Activated gamma-delta T cell treated with Interleukin-2 at 50 U/mL for 16 hours (primary cell): Measurements from ENCODE around the gene LLCFC1.
"Not testable (repeated sequence)": the region's sequence is repeated elsewhere in the genome, so short reads cannot be mapped to it uniquely, and the experiment has no call there.

Source experiments
- DNase-seq: peaks from one replicate; pipeline ENCODE4 v3.0.0-alpha.2; 2020

The LLCFC1 gene

GRCh38 chr7:142943706-142944268, 4.5 kb downstream of the LLCFC1 start:
- no peak for DNase-seq

- DNase-seq, result no peak
Measured at GRCh38 chr7:142945001-142945400, 5.7 kb downstream of the LLCFC1 start.

- no peak for DNase-seq
Measured at GRCh38 chr7:142948603-142949002, 9.3 kb downstream of the LLCFC1 start.

- no peak for DNase-seq
Measured at GRCh38 chr7:142950235-142950634, 11.0 kb downstream of the LLCFC1 start.

GRCh38 chr7:142954680-142955268, 15.5 kb downstream of the LLCFC1 start:
- DNase-seq, result no peak

- no peak for DNase-seq
Measured at GRCh38 chr7:142956951-142957623, 17.8 kb downstream of the LLCFC1 start.

- DNase-seq, result no peak
Measured at GRCh38 chr7:142957723-142958122, 18.4 kb downstream of the LLCFC1 start.

- no peak for DNase-seq
Measured at GRCh38 chr7:142959202-142959601, 19.9 kb downstream of the LLCFC1 start.

GRCh38 chr7:142960955-142961512, 21.8 kb downstream of the LLCFC1 start:
- DNase-seq, result no peak

GRCh38 chr7:142961595-142961972, 22.3 kb downstream of the LLCFC1 start:
- no peak for DNase-seq

GRCh38 chr7:142961973-142962926, 23.0 kb downstream of the LLCFC1 start, which contains the start of gene KEL:
Gene KEL (minus strand): TSS chr7:142962363. CDS start chr7:142962206, 157 bp downstream.
- no peak for DNase-seq

- DNase-seq, result no peak
Measured at GRCh38 chr7:142962991-142963390, 23.7 kb downstream of the LLCFC1 start.

GRCh38 chr7:142963993-142964392, 24.7 kb downstream of the LLCFC1 start:
- DNase-seq, result no peak

GRCh38 chr7:142964502-142965246, 25.4 kb downstream of the LLCFC1 start:
- no peak for DNase-seq

- DNase-seq, result no peak
Measured at GRCh38 chr7:142968229-142968628, 28.9 kb downstream of the LLCFC1 start.

GRCh38 chr7:142969183-142969582, 29.9 kb downstream of the LLCFC1 start:
- DNase-seq, result no peak

GRCh38 chr7:142974626-142975025, 35.3 kb downstream of the LLCFC1 start:
- DNase-seq, result no peak

GRCh38 chr7:142978402-142978801, 39.1 kb downstream of the LLCFC1 start:
- not testable (repeated sequence) for DNase-seq

- DNase-seq, result no peak
Measured at GRCh38 chr7:142983825-142984224, 44.5 kb downstream of the LLCFC1 start.

GRCh38 chr7:142984297-142984696, 45.0 kb downstream of the LLCFC1 start:
- DNase-seq, result no peak
